Measurements from ENCODE around the gene LRRC49.

DNA sequence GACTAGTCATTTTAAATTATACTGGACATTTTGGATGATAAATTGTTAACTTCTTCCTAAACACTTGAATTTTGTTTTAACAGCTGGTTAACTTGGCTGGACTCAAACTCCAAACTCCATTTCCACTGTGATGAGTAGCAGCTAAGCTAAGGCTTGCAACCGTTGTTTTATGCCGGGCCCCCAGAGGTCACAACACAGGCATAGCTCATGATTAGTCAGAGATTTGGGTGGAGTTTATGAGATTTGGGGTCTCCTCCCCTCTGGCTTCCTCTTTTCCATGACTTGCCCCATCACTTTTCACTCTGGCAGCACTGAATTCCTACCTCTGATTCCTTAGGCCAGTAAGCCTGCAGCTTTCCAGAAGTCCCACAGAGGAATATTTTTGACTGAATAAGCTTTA, 13.2 kb upstream of the LRRC49 start:
- TF ChIP-seq, protein P1, sequence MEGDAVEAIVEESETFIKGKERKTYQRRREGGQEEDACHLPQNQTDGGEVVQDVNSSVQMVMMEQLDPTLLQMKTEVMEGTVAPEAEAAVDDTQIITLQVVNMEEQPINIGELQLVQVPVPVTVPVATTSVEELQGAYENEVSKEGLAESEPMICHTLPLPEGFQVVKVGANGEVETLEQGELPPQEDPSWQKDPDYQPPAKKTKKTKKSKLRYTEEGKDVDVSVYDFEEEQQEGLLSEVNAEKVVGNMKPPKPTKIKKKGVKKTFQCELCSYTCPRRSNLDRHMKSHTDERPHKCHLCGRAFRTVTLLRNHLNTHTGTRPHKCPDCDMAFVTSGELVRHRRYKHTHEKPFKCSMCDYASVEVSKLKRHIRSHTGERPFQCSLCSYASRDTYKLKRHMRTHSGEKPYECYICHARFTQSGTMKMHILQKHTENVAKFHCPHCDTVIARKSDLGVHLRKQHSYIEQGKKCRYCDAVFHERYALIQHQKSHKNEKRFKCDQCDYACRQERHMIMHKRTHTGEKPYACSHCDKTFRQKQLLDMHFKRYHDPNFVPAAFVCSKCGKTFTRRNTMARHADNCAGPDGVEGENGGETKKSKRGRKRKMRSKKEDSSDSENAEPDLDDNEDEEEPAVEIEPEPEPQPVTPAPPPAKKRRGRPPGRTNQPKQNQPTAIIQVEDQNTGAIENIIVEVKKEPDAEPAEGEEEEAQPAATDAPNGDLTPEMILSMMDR (conservative IDR thresholded peaks at IDR 0.05; ENCODE audit: low read depth in 2 of 2) = no peak
- TF ChIP-seq EZH2phosphoT487 (IDR thresholded peaks at IDR 0.05; ENCODE audit: unreplicated experiment) (no peak), POLR2AphosphoS5 (IDR thresholded peaks at IDR 0.05; ENCODE audit: low read depth) (no peak), CREB1 (CRISPR knock-in tag; IDR thresholded peaks at IDR 0.05; ENCODE audit: low read depth) (no peak), EZH2 (IDR thresholded peaks at IDR 0.05; ENCODE audit: low read depth, unreplicated experiment) (no peak), JUNB (IDR thresholded peaks at IDR 0.05; ENCODE audit: unreplicated experiment) (no peak), ZNF331 (CRISPR knock-in tag; IDR thresholded peaks at IDR 0.05; ENCODE audit: low read depth) (no peak)
- TF ChIP-seq, protein P2, sequence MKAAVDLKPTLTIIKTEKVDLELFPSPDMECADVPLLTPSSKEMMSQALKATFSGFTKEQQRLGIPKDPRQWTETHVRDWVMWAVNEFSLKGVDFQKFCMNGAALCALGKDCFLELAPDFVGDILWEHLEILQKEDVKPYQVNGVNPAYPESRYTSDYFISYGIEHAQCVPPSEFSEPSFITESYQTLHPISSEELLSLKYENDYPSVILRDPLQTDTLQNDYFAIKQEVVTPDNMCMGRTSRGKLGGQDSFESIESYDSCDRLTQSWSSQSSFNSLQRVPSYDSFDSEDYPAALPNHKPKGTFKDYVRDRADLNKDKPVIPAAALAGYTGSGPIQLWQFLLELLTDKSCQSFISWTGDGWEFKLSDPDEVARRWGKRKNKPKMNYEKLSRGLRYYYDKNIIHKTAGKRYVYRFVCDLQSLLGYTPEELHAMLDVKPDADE (IDR thresholded peaks at IDR 0.05) = no peak
- TF ChIP-seq, protein P3, sequence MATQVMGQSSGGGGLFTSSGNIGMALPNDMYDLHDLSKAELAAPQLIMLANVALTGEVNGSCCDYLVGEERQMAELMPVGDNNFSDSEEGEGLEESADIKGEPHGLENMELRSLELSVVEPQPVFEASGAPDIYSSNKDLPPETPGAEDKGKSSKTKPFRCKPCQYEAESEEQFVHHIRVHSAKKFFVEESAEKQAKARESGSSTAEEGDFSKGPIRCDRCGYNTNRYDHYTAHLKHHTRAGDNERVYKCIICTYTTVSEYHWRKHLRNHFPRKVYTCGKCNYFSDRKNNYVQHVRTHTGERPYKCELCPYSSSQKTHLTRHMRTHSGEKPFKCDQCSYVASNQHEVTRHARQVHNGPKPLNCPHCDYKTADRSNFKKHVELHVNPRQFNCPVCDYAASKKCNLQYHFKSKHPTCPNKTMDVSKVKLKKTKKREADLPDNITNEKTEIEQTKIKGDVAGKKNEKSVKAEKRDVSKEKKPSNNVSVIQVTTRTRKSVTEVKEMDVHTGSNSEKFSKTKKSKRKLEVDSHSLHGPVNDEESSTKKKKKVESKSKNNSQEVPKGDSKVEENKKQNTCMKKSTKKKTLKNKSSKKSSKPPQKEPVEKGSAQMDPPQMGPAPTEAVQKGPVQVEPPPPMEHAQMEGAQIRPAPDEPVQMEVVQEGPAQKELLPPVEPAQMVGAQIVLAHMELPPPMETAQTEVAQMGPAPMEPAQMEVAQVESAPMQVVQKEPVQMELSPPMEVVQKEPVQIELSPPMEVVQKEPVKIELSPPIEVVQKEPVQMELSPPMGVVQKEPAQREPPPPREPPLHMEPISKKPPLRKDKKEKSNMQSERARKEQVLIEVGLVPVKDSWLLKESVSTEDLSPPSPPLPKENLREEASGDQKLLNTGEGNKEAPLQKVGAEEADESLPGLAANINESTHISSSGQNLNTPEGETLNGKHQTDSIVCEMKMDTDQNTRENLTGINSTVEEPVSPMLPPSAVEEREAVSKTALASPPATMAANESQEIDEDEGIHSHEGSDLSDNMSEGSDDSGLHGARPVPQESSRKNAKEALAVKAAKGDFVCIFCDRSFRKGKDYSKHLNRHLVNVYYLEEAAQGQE (IDR thresholded peaks at IDR 0.05; ENCODE audit: unreplicated experiment) = no peak

Measured in GM23338 (cell line).